ENCODE results near the gene SLC35F3. TPM values are rescaled to one million over a fixed set of nuclear protein-coding genes. Genes with fewer than 3 reads are reported as not detected.

The SLC35F3 gene
- total RNA-seq, 1 donor: not detected

DNA sequence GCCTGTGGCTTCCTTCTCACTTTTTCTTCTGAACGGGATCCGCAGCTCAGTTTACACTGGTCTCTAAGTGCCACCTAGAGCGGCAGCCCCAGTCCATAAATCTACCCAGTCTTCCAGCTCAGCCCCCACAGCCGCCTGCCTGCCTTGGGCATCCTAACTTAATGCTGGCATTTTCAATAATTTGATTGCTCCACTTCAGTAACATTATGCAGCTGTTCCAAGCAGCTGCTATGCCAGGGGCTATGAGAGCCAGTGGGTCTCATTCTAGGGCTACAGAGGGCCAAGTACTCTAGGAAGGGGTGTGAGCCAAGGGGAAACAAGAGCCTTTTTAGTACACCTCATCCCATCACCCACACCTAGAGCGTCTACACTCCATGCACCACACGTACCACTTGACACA, 420.3 kb downstream of the SLC35F3 start:
- no peaks in the 10 kb centered on the region for H3K79me2 ChIP-seq (ENCODE audit: insufficient read depth, low read length)
- no peaks in the 10 kb centered on the region for H3K4me1 ChIP-seq (ENCODE audit: insufficient read depth, low read length)
- H3K4me3 ChIP-seq (ENCODE audit: insufficient read depth, low read length): no peak overlapping the region
- H2AFZ ChIP-seq (ENCODE audit: low read length): no peak overlapping the region
- H3K9me3 ChIP-seq (ENCODE audit: low read depth, low read length): no peaks in the 10 kb centered on the region
- no peaks in the 10 kb centered on the region for H4K20me1 ChIP-seq (ENCODE audit: insufficient read depth, low read length)
- H3K27me3 ChIP-seq (ENCODE audit: insufficient read depth, low read length): peaks cover 35% of the 10 kb centered on the region
- no peak for TF ChIP-seq CTCF (IDR thresholded peaks at IDR 0.05; ENCODE audit: extremely low read depth, low read depth, low read length)
- no peak overlapping the region for H3K27ac ChIP-seq (ENCODE audit: low read depth, low read length)
- DNase-seq (ENCODE audit: insufficient read length, low spot score, missing footprints): no peak
- H3K4me2 ChIP-seq (ENCODE audit: insufficient read depth, low read length): no peak overlapping the region
- no peaks in the 10 kb centered on the region for H3K36me3 ChIP-seq (ENCODE audit: insufficient read depth, low read length)

DNA sequence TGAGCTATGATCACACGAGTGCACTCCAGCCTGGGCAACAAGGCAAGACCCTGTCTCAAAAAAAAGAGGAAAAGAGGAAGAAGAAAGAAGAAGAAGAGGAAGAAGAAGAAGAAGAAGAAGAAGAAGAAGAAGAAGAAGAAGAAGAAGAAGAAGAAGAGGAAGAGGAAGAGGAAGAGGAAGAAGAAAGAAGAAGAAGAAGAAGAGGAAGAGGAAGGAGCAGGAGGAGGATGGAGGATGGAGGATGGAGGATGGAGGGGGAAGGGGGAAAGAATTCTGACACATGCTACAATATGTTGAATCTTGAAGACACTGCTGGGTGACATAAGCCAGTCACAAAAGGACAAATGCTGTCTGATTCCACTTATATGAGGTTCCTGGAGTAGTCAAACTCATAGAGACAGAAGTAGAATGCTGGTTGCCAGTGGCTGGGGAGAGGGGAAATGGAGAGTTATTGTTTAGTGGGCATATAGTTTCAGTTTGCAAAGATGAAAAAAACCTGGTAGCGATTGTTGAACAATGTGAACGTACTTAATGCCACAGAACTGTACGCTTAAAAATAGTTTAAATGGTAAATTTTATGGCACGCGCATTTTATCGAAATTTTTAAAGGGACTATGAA, 421.5 kb downstream of the SLC35F3 start:
- Histone ChIP-seq H4K20me1 (ENCODE audit: insufficient read depth, low read length) (no peaks in the 10 kb centered on the region), H3K9me3 (ENCODE audit: low read depth, low read length) (no peaks in the 10 kb centered on the region), H3K4me2 (ENCODE audit: insufficient read depth, low read length) (peak overlapping the region; percentile 73), H3K36me3 (ENCODE audit: insufficient read depth, low read length) (no peaks in the 10 kb centered on the region), H3K27me3 (ENCODE audit: insufficient read depth, low read length) (peaks cover 26% of the 10 kb centered on the region), H3K4me3 (ENCODE audit: insufficient read depth, low read length) (peak overlapping the region; percentile 60), H3K79me2 (ENCODE audit: insufficient read depth, low read length) (no peaks in the 10 kb centered on the region), H2AFZ (ENCODE audit: low read length) (peak overlapping the region; percentile 57), H3K27ac (ENCODE audit: low read depth, low read length) (no peak overlapping the region), H3K4me1 (ENCODE audit: insufficient read depth, low read length) (no peaks in the 10 kb centered on the region)
- TF ChIP-seq CTCF (IDR thresholded peaks at IDR 0.05; ENCODE audit: extremely low read depth, low read depth, low read length): no peak
- DNase-seq (ENCODE audit: insufficient read length, low spot score, missing footprints): no peak

DNA sequence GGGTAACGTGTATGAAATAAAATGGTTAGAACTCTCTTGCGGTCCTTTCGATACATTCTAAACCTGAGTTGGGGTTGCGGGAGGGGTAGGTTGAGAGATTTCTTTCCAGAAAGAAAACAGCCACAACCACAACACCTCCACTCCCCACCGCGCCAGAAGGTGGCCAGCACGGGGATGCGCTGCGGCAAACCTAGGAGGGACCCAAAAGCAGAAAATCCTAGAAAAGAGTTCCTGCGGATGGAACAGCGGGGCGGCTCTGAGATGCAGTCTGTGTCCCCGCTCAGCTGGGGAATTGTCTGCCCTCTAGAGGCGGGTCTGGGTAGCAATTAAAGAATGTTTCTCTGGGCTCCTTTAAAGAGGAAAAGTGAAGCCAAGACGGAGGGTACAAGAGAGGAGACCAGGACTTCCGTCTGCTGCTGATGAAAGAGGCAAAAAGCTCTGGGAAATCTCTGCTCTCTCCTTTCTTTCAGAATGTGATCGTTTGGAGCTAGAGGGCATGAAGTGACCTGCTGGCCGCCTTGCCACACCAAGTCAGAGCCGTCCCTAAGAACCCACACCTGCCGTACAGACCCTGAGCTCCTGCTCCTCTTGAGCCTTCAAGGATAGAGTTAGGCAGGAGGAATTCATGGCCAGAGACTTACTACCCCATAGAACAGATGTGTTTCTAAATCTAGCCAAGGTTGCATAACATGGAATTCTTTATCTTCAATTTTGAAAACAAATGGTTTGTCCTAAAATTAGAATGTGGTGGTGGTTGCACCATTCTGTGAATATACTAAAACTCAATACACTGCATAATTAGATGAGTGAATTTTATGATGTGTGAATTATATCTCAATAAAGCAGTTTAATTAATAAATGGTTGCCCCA, 422.3 kb downstream of the SLC35F3 start:
- H4K20me1 ChIP-seq (ENCODE audit: insufficient read depth, low read length): no peaks in the 10 kb centered on the region
- peak overlapping the region; percentile 73 for H3K4me2 ChIP-seq (ENCODE audit: insufficient read depth, low read length)
- H3K36me3 ChIP-seq (ENCODE audit: insufficient read depth, low read length): no peaks in the 10 kb centered on the region
- H3K4me1 ChIP-seq (ENCODE audit: insufficient read depth, low read length): no peaks in the 10 kb centered on the region
- peak overlapping the region; percentile 60 for H3K4me3 ChIP-seq (ENCODE audit: insufficient read depth, low read length)
- H2AFZ ChIP-seq (ENCODE audit: low read length): peak overlapping the region; percentile 57
- H3K27me3 ChIP-seq (ENCODE audit: insufficient read depth, low read length): peaks cover 26% of the 10 kb centered on the region
- H3K79me2 ChIP-seq (ENCODE audit: insufficient read depth, low read length): no peaks in the 10 kb centered on the region
- peak; percentile 89 for TF ChIP-seq CTCF (IDR thresholded peaks at IDR 0.05; ENCODE audit: extremely low read depth, low read depth, low read length)
- no peaks in the 10 kb centered on the region for H3K9me3 ChIP-seq (ENCODE audit: low read depth, low read length)
- H3K27ac ChIP-seq (ENCODE audit: low read depth, low read length): no peak overlapping the region
- peak; percentile 71 for DNase-seq (ENCODE audit: insufficient read length, low spot score, missing footprints)

- Histone ChIP-seq H3K9me3 (ENCODE audit: low read depth, low read length) (no peaks in the 10 kb centered on the region), H3K79me2 (ENCODE audit: insufficient read depth, low read length) (no peaks in the 10 kb centered on the region), H3K36me3 (ENCODE audit: insufficient read depth, low read length) (no peaks in the 10 kb centered on the region), H3K4me1 (ENCODE audit: insufficient read depth, low read length) (no peaks in the 10 kb centered on the region), H4K20me1 (ENCODE audit: insufficient read depth, low read length) (no peaks in the 10 kb centered on the region), H3K27me3 (ENCODE audit: insufficient read depth, low read length) (peaks cover 26% of the 10 kb centered on the region), H3K27ac (ENCODE audit: low read depth, low read length) (no peak overlapping the region), H3K4me3 (ENCODE audit: insufficient read depth, low read length) (no peak overlapping the region), H3K4me2 (ENCODE audit: insufficient read depth, low read length) (no peak overlapping the region), H2AFZ (ENCODE audit: low read length) (no peak overlapping the region)
- DNase-seq (ENCODE audit: insufficient read length, low spot score, missing footprints): no peak
- TF ChIP-seq CTCF (IDR thresholded peaks at IDR 0.05; ENCODE audit: extremely low read depth, low read depth, low read length): no peak
Measured at GRCh38 chr1:234327577-234328164, 423.2 kb downstream of the SLC35F3 start.
